H1 (cell line): Measurements from ENCODE around the gene OSGEPL1. TPM values are rescaled to one million over a fixed set of nuclear protein-coding genes. Genes with fewer than 3 reads are reported as not detected.

Experiments
- CBX5 ChIP-seq: fragments of 300-800, 300-1000 bp; sonication (generic); IDR thresholded peaks from 2 replicates; pipeline ENCODE4 v1.7.1; 2016; ENCODE audit warnings: antibody characterized with exemption, low read length, low read depth
- POLR2AphosphoS5 ChIP-seq: IDR thresholded peaks from 2 replicates; pipeline ENCODE4 v1.6.1; 2011; ENCODE audit warnings: low read depth, low read length
- polyA plus RNA-seq, 7 experiments: library from polyadenylated mRNA; depleted of rRNA in 3 of 7; stranded (reverse) in 5 of 7; unstranded in 2 of 7; fragments of >200 nt in 5 of 7; fragments of 200-250 nt in 2 of 7; gene quantifications; 1 replicate in 5 of 7; 2 replicates in 1 of 7; 4 replicates in 1 of 7; pipeline versions ENCODE4 v1.2.1 to v1.2.3, GENCODE V29; 2011 to 2013; ENCODE audit warnings: missing spikeins in 2 of 7, mixed read lengths in 2 of 7
- total RNA-seq: library from RNA; stranded (reverse); fragmentation: NEBNext Ultra II Directional; extraction: Animal tissue kit (Norgen Biotek cat#: 25700); gene quantifications from 2 replicates; pipeline ENCODE4 v1.2.1, GENCODE V29; 2021
- TF ChIP-seq, protein P1 (sequence below): IDR thresholded peaks from 2 replicates; pipeline ENCODE4 v1.6.1; 2012; ENCODE audit warnings: inconsistent platforms

Gene OSGEPL1
- total and polyA plus RNA-seq, 2 of the 8 experiments (the other 6 are each of a cell fraction or from before 2014, with no cell fraction given) = 7.1 to 15.7 TPM

DNA sequence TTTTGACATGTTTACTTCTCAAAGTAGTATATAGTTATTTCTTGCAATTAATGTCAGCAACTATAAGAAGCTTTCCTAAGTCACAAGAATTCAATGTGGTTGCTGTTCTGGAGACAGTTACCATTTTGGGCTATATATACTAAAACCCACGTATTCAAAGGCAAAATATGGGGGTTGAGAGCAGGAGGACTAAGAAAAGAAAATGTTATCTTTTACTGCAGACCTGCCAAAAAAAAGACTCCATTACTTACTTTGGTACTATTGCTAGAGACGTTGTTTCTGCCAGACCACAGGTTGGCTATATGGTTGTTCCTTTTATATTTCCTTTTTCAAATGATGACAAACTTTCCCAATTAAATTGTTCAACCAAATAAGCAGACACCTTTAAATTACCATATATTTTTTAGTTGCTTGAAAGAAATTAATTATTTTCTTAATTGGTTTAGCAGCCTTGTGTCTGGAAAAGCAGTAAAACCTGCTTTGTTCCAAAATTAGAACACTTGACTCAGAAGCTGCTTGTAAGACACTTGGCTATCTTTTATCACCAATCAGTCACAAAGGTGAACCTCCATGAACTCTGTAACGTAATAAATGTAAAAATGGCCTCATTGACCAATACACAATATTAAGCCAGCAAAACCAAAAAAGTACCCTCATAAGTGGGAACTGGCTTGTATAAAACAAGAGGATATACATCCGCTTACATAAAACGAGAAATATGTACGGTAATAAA is 8.2 kb upstream of the OSGEPL1 start (continued):
- TF ChIP-seq CBX5 (no peak), POLR2AphosphoS5 (no peak)
- TF ChIP-seq, protein P1, sequence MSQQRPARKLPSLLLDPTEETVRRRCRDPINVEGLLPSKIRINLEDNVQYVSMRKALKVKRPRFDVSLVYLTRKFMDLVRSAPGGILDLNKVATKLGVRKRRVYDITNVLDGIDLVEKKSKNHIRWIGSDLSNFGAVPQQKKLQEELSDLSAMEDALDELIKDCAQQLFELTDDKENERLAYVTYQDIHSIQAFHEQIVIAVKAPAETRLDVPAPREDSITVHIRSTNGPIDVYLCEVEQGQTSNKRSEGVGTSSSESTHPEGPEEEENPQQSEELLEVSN = no peak
- TF ChIP-seq, all 59 proteins: peak for 0
